Fibroblast of lung (primary cell): ENCODE results near the gene AP1S2. TPM values are rescaled to one million over a fixed set of nuclear protein-coding genes. Genes with fewer than 3 reads are reported as not detected.

Source experiments
- DNase-seq, 2 donors: peaks; one replicate each; pipeline versions ENCODE4 v3.0.0 to v3.0.0-alpha.2; 2010; ENCODE audit warnings: low read depth in 2 of 2
- H2AFZ ChIP-seq: 2 replicates; pipeline ENCODE4 v1.5.1; 2012; ENCODE audit warnings: low read length, control low read depth, inconsistent platforms
- H3K27ac ChIP-seq: 2 replicates; pipeline ENCODE4 v1.5.1; 2011; ENCODE audit warnings: low read length, control low read depth; ENCODE audit not compliant: insufficient read depth
- H3K27me3 ChIP-seq: 2 replicates; pipeline ENCODE4 v1.5.1; 2011; ENCODE audit warnings: mild to moderate bottlenecking, low read length; ENCODE audit not compliant: control insufficient read depth, insufficient read depth
- H3K36me3 ChIP-seq: 2 replicates; pipeline ENCODE4 v1.5.1; 2011; ENCODE audit warnings: low read length; ENCODE audit not compliant: control insufficient read depth, insufficient read depth
- H3K4me1 ChIP-seq: 2 replicates; pipeline ENCODE4 v1.5.1; 2011; ENCODE audit warnings: low read length; ENCODE audit not compliant: control insufficient read depth, insufficient read depth; ENCODE audit errors: extremely low read depth
- H3K4me2 ChIP-seq: 2 replicates; pipeline ENCODE4 v1.5.1; 2011; ENCODE audit warnings: low read length, control low read depth; ENCODE audit not compliant: insufficient read depth; ENCODE audit errors: extremely low read depth
- H3K4me3 ChIP-seq, 4 experiments: fragments of 200-600 bp in 1 of 4; sonication (generic) in 1 of 4; replicated peaks in 1 of 4; 2 replicates each; pipeline ENCODE4 v1.5.1; 2011 to 2016; ENCODE audit warnings: low read length in 4 of 4, low read depth in 3 of 4, mild to moderate bottlenecking in 3 of 4, control low read depth in 2 of 4, inconsistent platforms in 1 of 4, mixed read lengths in 1 of 4; ENCODE audit not compliant: insufficient read depth in 1 of 4; ENCODE audit errors: control extremely low read depth in 1 of 4
- H3K79me2 ChIP-seq: 2 replicates; pipeline ENCODE4 v1.5.1; 2012; ENCODE audit warnings: mild to moderate bottlenecking, low read length, inconsistent platforms; ENCODE audit not compliant: control insufficient read depth, insufficient read depth
- H3K9ac ChIP-seq: 2 replicates; pipeline ENCODE4 v1.5.1; 2011; ENCODE audit warnings: mild to moderate bottlenecking, low read length, control low read depth; ENCODE audit not compliant: insufficient read depth
- H3K9me3 ChIP-seq: 2 replicates; pipeline ENCODE4 v1.5.1; 2012; ENCODE audit warnings: low read depth, low read length; ENCODE audit not compliant: control insufficient read depth, insufficient read depth
- H4K20me1 ChIP-seq: 2 replicates; pipeline ENCODE4 v1.5.1; 2011; ENCODE audit warnings: low read length; ENCODE audit not compliant: control insufficient read depth, insufficient read depth; ENCODE audit errors: extremely low read depth
- CTCF ChIP-seq, 2 donors: IDR thresholded peaks in 1 of 2; conservative IDR thresholded peaks in 1 of 2; 1 replicate in 1 of 2; 2 replicates in 1 of 2; pipeline ENCODE4 v1.5.1; 2011 to 2012; ENCODE audit warnings: low read length in 2 of 2, control low read depth in 1 of 2, inconsistent platforms in 1 of 2, low read depth in 1 of 2, mild to moderate bottlenecking in 1 of 2
- EZH2 ChIP-seq: IDR thresholded peaks from 2 replicates; pipeline ENCODE4 v1.5.1; 2012; ENCODE audit warnings: low read length, control low read depth, mild to moderate bottlenecking; ENCODE audit errors: missing control alignments
- polyA plus RNA-seq, 2 donors: library from polyadenylated mRNA; depleted of rRNA in 1 of 2; stranded (reverse) in 1 of 2; unstranded in 1 of 2; fragments of >200 nt; gene quantifications; 2 replicates each; pipeline ENCODE4 v1.2.1, GENCODE V29; 2011 to 2012; ENCODE audit warnings: missing spikeins in 1 of 2
- total RNA-seq: library from RNA; depleted of rRNA; stranded (reverse); fragments of >200 nt; gene quantifications from 2 replicates; pipeline ENCODE4 v1.2.1, GENCODE V29; 2014

The AP1S2 gene
- total and polyA plus RNA-seq, 2 donors (not counting 1 experiment from before 2014, with no cell fraction given) = 71.8 to 85.4 TPM

- DNase-seq = peak in 1 of 2 donors; percentile 21
- no peak overlapping the region for H3K9ac ChIP-seq
Observed at GRCh38 chrX:15864629-15865028, 10.0 kb upstream of the AP1S2 start.

GRCh38 chrX:15864023-15864422 is 9.4 kb upstream of the AP1S2 start:
- no peak overlapping the region for H3K27ac ChIP-seq
- H3K4me2 ChIP-seq = no peak overlapping the region
- H3K9me3 ChIP-seq = no peaks in the 10 kb centered on the region
- no peak for DNase-seq
- H3K27me3 ChIP-seq = peaks cover 4% of the 10 kb centered on the region
- TF ChIP-seq EZH2 (no peak), CTCF (conservative IDR thresholded peaks at IDR 0.05 in 1 of 2, IDR thresholded peaks at IDR 0.05 in 1 of 2; ENCODE audit: low read depth in 1 of 2, low read length in 2 of 2) (no peak)
- H4K20me1 ChIP-seq = no peaks in the 10 kb centered on the region
- no peak overlapping the region for H2AFZ ChIP-seq
- no peaks in the 10 kb centered on the region for H3K36me3 ChIP-seq
- H3K4me3 ChIP-seq = no peak overlapping the region
- no peaks in the 10 kb centered on the region for H3K79me2 ChIP-seq
- no peaks in the 10 kb centered on the region for H3K4me1 ChIP-seq
- H3K9ac ChIP-seq = no peak overlapping the region

More at GRCh38 chrX:15864629-15865028, 10.0 kb upstream of the AP1S2 start:
- Histone ChIP-seq H3K4me3 (no peak overlapping the region), H3K27me3 (peaks cover 4% of the 10 kb centered on the region), H3K9me3 (no peaks in the 10 kb centered on the region), H2AFZ (no peak overlapping the region), H3K4me2 (no peak overlapping the region), H3K4me1 (no peaks in the 10 kb centered on the region), H3K27ac (no peak overlapping the region), H3K79me2 (no peaks in the 10 kb centered on the region), H4K20me1 (no peaks in the 10 kb centered on the region), H3K36me3 (no peaks in the 10 kb centered on the region)
- TF ChIP-seq CTCF (conservative IDR thresholded peaks at IDR 0.05 in 1 of 2, IDR thresholded peaks at IDR 0.05 in 1 of 2; ENCODE audit: low read depth in 1 of 2, low read length in 2 of 2) (no peak), EZH2 (no peak)

GRCh38 chrX:15860921-15861320 is 6.3 kb upstream of the AP1S2 start:
- DNase-seq = no peak
- Histone ChIP-seq H2AFZ (no peak overlapping the region), H4K20me1 (no peaks in the 10 kb centered on the region), H3K9me3 (no peaks in the 10 kb centered on the region), H3K27ac (no peak overlapping the region), H3K9ac (no peak overlapping the region), H3K36me3 (no peaks in the 10 kb centered on the region), H3K4me3 (no peak overlapping the region), H3K79me2 (no peaks in the 10 kb centered on the region), H3K27me3 (peaks cover 4% of the 10 kb centered on the region), H3K4me1 (no peaks in the 10 kb centered on the region), H3K4me2 (no peak overlapping the region)
- no peak for TF ChIP-seq EZH2
- TF ChIP-seq CTCF (conservative IDR thresholded peaks at IDR 0.05 in 1 of 2, IDR thresholded peaks at IDR 0.05 in 1 of 2; ENCODE audit: low read depth in 1 of 2, low read length in 2 of 2) = no peak
